HFF-Myc (cell line): ENCODE measurements around the gene PDSS1.

Experiments used
- DNase-seq: peaks from one replicate; pipeline ENCODE4 v3.0.0-alpha.2; 2011; ENCODE audit warnings: low read depth; ENCODE audit errors: extremely low read depth
- H3K4me3 ChIP-seq: replicated peaks from 2 replicates; pipeline ENCODE4 v1.5.1; 2011; ENCODE audit warnings: low read depth, mild to moderate bottlenecking, control low read depth, low read length
- CTCF ChIP-seq: IDR thresholded peaks from 2 replicates; pipeline ENCODE4 v1.5.1; 2012; ENCODE audit warnings: mild to moderate bottlenecking, low read depth, low read length, control low read depth; ENCODE audit errors: missing control alignments

PDSS1 gene

DNA sequence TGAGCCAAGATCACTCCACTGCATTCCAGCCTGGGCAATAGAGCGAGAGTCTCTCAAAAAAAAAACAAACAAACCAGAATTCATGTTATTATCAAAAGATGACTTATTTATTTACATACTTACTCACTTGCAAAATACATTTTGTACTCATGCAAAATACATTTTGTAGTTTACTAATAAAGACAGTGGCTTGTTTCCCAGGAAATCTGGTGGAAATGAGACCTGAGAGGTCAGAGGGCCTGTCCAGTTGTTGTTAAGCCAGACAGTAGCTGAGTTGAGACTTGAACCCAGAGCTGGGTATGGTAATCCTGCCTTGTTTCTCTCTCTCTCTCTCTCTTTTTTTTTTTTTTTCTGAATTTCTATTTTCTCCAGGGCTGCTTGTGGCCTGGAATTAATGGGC lies 29.5 kb downstream of the PDSS1 start:
- TF ChIP-seq CTCF = no peak
- DNase-seq = no peak
- no peak overlapping the region for H3K4me3 ChIP-seq

DNA sequence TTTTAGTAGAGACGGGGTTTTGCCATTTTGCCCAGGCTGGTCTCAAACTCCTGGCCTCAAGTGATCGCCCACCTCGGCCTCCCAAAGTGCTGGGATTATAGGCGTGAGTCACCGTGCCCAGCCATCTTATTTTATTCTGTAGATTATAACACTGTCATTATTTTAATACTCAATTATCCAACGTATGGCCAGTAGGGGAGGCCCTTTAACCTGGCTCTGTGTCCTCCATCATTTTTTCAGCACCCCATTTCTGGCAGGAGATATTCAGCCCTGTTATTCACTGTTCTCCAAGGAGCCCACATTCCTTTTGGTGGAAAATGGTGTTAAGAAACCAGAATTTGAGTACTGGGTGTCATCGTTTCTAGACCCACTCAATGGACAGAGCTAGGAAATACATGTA lies 31.5 kb downstream of the PDSS1 start:
- TF ChIP-seq CTCF = peak; percentile 11
- no peak overlapping the region for H3K4me3 ChIP-seq
- no peak for DNase-seq

- TF ChIP-seq CTCF = no peak
- no peak overlapping the region for H3K4me3 ChIP-seq
- DNase-seq = no peak
Observed at GRCh38 chr10:26729395-26729794, 31.9 kb downstream of the PDSS1 start.

DNA sequence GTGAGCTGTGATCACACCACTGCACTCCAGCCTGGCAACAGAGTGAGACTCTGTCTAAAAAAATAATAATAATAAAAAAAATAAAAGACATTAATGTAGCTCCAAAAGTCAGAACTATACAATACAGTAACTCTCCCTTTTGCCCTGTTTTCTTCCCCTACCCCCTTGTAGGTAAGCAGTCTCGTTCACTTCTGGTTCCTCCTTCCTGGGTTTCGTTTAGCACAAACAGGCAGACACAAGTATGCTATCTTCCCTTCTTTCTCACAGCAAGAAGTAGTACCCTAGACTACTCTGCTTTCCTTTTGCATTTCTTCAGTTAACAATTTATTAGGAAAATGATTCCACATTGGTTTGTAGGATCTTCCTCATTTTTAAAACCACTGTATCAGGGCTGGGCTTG lies 33.1 kb downstream of the PDSS1 start:
- DNase-seq = no peak
- H3K4me3 ChIP-seq = no peak overlapping the region
- no peak for TF ChIP-seq CTCF

- DNase-seq = no peak
- TF ChIP-seq CTCF = no peak
- H3K4me3 ChIP-seq = no peak overlapping the region
Observed at GRCh38 chr10:26733750-26734568, 36.5 kb downstream of the PDSS1 start.

DNA sequence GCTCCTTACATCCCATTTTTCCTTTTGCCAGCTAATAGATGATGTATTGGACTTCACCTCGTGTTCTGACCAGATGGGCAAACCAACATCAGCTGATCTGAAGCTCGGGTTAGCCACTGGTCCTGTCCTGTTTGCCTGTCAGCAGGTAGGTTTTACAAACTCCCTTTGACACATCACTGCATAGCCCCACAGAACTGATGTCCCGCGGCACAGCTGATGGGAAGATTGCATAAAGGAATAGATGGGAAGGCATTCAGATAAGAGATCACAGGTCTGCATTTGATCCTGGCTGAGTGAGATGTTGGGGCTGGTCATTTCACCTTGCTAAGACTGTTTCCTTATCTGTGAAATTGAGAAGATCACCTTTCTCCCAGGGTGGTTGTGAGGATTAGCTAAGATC lies 37.9 kb downstream of the PDSS1 start:
- no peak for TF ChIP-seq CTCF
- DNase-seq = no peak
- no peak overlapping the region for H3K4me3 ChIP-seq

- no peak overlapping the region for H3K4me3 ChIP-seq
- TF ChIP-seq CTCF = no peak
- no peak for DNase-seq
Observed at GRCh38 chr10:26737730-26738129, 40.2 kb downstream of the PDSS1 start.
